Islet of Langerhans (tissue), 1 donor: Measurements from ENCODE around the gene USP24.

Experiments
- FAIRE-seq: peaks from one replicate; lab custom pipeline; 2011; peaks lifted over from hg19 to GRCh38; lab: Jason Lieb, UNC

USP24 gene

DNA sequence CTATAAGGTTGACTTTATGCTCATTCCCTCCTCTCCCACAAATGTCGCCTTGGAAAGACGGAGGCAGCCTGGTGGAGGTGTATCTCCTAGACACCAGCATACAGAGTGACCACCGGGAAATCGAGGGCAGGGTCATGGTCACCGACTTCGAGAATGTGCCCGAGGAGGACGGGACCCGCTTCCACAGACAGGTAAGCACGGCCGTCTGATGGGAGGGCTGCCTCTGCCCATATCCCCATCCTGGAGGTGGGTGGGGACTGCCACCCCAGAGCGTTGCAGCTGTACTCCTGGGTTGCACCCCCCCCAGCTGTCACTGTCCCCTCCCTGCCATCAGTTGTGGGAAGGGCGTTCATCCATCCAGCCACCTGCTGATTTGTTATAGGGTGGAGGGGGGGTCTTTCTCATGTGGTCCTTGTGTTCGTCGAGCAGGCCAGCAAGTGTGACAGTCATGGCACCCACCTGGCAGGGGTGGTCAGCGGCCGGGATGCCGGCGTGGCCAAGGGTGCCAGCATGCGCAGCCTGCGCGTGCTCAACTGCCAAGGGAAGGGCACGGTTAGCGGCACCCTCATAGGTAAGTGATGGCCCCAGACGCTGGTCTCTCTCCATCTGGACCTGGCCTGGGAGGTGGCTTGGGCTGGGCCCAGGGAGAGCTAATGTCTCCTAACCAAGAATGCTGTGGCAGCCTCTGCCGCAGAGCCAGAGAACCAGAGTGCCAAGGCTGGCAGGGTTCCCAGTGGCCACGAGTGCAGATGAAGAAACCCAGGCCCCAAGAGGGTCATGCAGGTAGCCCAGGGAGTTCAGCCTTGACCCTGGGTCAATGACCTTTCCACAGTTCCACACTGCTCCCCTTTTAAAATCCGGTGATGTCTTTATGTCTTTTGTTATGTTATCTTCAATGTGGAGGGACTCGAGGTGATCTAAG is 162.7 kb downstream of the USP24 start:
- no peak for FAIRE-seq

- FAIRE-seq = no peak
Measured at GRCh38 chr1:55051621-55052020, 163.5 kb downstream of the USP24 start.

DNA sequence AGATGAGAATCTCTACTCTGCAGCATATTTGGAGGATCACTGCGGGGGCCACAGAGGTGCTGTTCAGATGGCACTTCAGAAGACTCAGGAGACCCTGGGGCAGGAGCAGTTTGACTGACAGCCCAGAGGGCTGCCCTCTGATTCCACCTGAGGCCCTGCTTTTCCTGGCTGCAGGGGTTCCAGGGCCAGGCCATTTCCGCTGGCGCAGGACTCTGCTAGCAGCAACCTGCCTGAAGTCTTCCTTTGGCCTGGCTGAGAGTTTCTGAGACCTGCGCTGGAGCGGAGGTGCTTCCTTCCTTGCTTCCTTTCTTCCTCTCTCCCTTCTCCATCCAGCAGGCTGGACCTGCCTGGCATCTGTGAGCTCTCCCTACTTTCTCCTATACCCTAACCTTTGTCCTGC is 164.0 kb downstream of the USP24 start:
- no peak for FAIRE-seq

- no peak for FAIRE-seq
Measured at GRCh38 chr1:55050283-55050682, 164.9 kb downstream of the USP24 start.

DNA sequence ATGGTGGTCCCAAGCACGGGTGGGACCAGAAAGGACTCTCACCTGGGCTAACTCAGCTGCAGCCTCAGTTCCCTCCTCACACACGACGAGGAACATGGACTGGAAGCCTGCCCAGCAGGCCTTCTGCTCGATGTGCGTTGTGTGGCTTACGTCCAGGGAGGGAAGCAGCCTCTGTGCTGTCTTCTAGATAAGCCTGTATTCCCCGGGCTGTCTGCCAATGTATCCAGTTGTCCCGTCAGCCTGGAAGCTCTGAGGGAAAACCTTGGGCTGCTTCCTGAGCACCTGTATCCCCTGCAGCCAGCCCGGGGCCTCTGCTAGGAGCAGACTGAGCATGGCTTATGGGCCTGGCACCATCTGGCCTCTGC is 165.3 kb downstream of the USP24 start:
- no peak for FAIRE-seq

GRCh38 chr1:55049271-55049913 is 165.8 kb downstream of the USP24 start:
- FAIRE-seq = no peak

- no peak for FAIRE-seq
Measured at GRCh38 chr1:55048453-55049270, 166.5 kb downstream of the USP24 start.

- FAIRE-seq = no peak
Measured at GRCh38 chr1:55047611-55048010, 167.6 kb downstream of the USP24 start.

GRCh38 chr1:55046871-55047270 is 168.3 kb downstream of the USP24 start:
- no peak for FAIRE-seq

DNA sequence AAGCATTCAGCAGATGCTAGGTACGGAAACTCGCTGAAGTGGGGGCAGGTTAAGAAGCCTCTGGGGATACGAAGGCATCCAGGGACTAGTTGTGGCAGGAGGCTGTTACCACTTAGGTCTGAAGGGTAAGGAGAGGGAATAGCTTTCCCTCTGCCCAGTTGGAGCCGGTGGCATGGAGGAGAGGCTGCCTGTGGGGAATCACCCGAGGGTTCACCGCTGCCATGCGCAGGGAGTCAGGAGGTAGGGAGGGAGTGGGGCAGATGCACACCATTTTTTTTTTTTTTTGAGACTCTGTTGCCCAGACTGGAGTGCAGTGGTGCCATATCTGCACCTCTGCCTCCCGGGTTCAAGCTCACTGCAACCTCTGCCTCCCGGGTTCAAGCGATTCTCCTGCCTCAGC is 169.7 kb downstream of the USP24 start:
- no peak for FAIRE-seq

DNA sequence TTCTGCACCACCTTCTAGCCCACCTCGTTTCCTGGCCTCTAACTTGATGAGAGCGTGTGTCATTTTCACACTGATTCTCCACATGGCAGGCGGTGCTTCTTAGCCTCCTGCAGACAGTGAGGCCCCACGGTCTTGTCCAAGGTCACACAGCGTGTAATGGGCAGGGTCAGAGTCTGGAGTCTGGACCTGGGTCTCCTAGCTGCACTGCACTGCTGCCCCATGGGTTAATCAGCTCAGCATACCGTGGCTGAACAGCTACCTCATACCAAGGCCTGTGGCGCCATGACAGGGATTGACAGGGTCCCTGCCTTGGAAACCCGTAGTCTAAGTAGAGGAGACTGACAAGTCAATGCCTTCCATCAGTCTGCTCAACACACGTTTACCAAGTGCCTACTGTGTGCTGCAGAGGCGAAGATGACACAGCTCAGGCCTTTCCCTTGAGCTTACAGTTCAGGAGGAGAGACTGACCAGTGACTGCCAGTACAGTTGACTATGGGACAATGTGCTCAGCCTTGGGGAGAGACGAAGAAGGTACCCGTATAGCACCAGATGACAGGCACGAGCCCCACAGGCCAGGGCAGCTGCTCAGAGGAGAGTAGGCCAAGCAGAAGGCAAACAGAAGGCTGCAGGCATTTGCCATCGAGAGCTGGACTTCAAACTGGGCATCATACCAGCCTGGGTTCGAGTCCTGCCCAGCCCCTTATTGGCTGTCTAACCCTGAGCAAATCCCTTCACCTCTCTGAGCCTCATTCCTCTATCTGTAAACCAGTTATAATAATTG is 170.4 kb downstream of the USP24 start:
- no peak for FAIRE-seq

GRCh38 chr1:55043726-55044125 is 171.4 kb downstream of the USP24 start:
- FAIRE-seq = no peak

- no peak for FAIRE-seq
Measured at GRCh38 chr1:55043011-55043410, 172.2 kb downstream of the USP24 start.

DNA sequence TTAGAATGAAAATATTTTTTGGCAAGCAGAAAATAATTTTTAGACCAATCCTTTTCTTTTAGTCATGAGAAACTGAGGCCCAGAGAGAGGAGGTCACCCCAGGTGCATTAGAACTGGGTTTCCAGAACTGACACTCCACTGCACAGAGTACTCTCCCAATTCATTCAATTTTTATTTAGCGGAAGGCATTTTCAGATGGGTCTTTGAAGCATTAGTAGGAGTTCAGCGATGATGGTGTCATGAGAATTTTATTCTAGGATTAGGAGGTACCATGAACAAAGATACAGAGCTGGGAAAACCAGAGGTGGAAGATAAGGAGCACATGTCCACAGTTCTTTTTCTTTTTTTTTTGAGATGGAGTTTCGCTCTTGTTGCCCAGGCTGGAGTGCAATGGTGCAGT is 173.6 kb downstream of the USP24 start:
- FAIRE-seq = no peak

- no peak for FAIRE-seq
Measured at GRCh38 chr1:55040933-55041494, 174.2 kb downstream of the USP24 start.

- no peak for FAIRE-seq
Measured at GRCh38 chr1:55040083-55040932, 174.9 kb downstream of the USP24 start.

GRCh38 chr1:55039342-55040082 is 175.7 kb downstream of the USP24 start, which contains the start of gene PCSK9:
Gene PCSK9 (plus strand): TSS chr1:55039548. CDS start chr1:55039838, 290 bp downstream.
- FAIRE-seq = no peak

GRCh38 chr1:55038974-55039341 is 176.2 kb downstream of the USP24 start:
- FAIRE-seq = no peak

DNA sequence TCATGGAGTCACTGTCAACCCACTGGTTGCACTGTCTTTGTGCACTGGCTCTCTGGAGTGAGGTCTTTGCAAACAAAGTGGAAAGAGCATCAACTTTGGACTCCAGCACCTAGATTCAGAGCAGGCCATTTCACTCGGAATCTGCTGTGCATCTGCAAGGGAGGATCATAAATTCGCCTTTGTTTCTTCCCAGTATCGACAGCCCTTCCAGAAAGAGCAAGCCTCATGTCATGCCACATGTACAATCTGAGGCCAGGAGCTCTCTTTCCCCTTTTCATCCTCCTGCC is 176.7 kb downstream of the USP24 start:
- FAIRE-seq = no peak
